ENCODE data around the gene MIER2. TPM values are rescaled to one million over a fixed set of nuclear protein-coding genes. Genes with fewer than 3 reads are reported as not detected.
A peak's percentile ranks its signal among the peaks of the same experiment; 100 is the strongest.

Gene MIER2
- polyA plus RNA-seq, 3 donors = 3.6 to 21.9 (median 6.9) TPM

DNA sequence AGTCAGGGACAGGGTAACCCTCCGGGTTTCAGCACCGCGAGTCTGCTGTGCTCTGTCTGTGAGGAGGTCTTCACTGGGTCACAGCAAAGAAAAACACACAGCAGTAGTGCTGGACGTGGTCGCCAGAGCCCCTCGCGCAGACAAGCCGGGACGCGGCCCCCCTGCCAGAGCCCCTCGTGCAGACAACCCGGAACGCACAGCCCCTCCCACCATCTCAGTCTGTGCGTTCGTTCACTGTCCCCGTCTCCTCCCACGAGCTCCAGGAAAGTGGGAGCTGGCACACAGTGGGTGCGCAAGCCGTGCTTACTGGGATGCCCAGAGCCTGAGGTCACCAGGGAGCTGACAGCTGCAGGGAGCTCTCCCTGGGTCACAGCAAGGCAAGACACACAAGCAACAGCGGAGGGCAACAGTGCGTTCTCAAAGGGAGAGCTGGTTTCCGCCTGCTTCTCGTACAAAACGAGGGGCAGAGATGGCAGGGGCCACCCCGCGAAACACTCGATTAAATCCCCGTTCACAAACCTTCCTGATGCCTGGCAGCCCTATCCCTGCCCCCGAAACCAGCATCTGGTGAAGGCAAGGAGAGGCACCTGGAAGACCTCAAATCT lies 50.2 kb downstream of the MIER2 start:
- 10% methylated on average over 26 of the region's 29 CpGs for WGBS (ENCODE audit: insufficient coverage)
- TF ChIP-seq, protein P1, sequence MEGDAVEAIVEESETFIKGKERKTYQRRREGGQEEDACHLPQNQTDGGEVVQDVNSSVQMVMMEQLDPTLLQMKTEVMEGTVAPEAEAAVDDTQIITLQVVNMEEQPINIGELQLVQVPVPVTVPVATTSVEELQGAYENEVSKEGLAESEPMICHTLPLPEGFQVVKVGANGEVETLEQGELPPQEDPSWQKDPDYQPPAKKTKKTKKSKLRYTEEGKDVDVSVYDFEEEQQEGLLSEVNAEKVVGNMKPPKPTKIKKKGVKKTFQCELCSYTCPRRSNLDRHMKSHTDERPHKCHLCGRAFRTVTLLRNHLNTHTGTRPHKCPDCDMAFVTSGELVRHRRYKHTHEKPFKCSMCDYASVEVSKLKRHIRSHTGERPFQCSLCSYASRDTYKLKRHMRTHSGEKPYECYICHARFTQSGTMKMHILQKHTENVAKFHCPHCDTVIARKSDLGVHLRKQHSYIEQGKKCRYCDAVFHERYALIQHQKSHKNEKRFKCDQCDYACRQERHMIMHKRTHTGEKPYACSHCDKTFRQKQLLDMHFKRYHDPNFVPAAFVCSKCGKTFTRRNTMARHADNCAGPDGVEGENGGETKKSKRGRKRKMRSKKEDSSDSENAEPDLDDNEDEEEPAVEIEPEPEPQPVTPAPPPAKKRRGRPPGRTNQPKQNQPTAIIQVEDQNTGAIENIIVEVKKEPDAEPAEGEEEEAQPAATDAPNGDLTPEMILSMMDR (IDR thresholded peaks at IDR 0.05) = no peak
- Histone ChIP-seq H3K27me3 (ENCODE audit: control insufficient read depth in 2 of 2, insufficient read depth in 2 of 2, low read length in 2 of 2) (peaks cover 20 to 51% of the 10 kb centered on the region in 2 donors), H3K9me3 (replicated peaks in 1 of 2; ENCODE audit: control insufficient read depth in 1 of 2, insufficient read depth in 1 of 2, low read length in 2 of 2) (peaks cover 8 to 14% of the 10 kb centered on the region in 2 donors), H3K4me2 (replicated peaks; ENCODE audit: extremely low read depth, low read length, poor library complexity, severe bottlenecking) (peak overlapping the region; percentile 22), H3K4me1 (ENCODE audit: control insufficient read depth in 1 of 2, insufficient read depth in 2 of 2, low read length in 2 of 2) (peaks cover 19 to 23% of the 10 kb centered on the region in 2 donors), H3K36me3 (replicated peaks in 1 of 2; ENCODE audit: control insufficient read depth in 1 of 2, insufficient read depth in 2 of 2, low read length in 2 of 2) (no peaks in the 10 kb centered on the region), H3K27ac (ENCODE audit: low read depth in 1 of 2, low read length in 2 of 2) (no peak overlapping the region), H2AFZ (ENCODE audit: insufficient read depth, low read depth, low read length, poor library complexity, severe bottlenecking) (no peak overlapping the region), H3K79me2 (ENCODE audit: insufficient read depth, low read length) (no peaks in the 10 kb centered on the region), H4K20me1 (ENCODE audit: insufficient read depth, low read length) (no peaks in the 10 kb centered on the region), H3K9ac (ENCODE audit: insufficient read depth, low read length, poor library complexity, severe bottlenecking) (no peak overlapping the region), H3K4me3 (replicated peaks in 1 of 3; ENCODE audit: low read depth in 2 of 3, low read length in 3 of 3) (no peak overlapping the region)
- H3K27me3 Mint-ChIP-seq (ENCODE audit: low read depth in 3 of 3) = peaks cover 46 to 57% (median 52%) of the 10 kb centered on the region in 3 donors
- DNase-seq = no peak
- H3K9me3 Mint-ChIP-seq = peaks cover 0 to 13% (median 5%) of the 10 kb centered on the region in 7 donors
- no peak overlapping the region for H3K27ac Mint-ChIP-seq
- peaks cover 19% of the 10 kb centered on the region for H3K4me1 Mint-ChIP-seq
- H3K4me3 Mint-ChIP-seq = peak overlapping the region in 1 of 2 donors; percentile 83
- intact Hi-C loops (cut with micrococcal nuclease) = no loop called here
- no peaks in the 10 kb centered on the region for H3K36me3 Mint-ChIP-seq

DNA sequence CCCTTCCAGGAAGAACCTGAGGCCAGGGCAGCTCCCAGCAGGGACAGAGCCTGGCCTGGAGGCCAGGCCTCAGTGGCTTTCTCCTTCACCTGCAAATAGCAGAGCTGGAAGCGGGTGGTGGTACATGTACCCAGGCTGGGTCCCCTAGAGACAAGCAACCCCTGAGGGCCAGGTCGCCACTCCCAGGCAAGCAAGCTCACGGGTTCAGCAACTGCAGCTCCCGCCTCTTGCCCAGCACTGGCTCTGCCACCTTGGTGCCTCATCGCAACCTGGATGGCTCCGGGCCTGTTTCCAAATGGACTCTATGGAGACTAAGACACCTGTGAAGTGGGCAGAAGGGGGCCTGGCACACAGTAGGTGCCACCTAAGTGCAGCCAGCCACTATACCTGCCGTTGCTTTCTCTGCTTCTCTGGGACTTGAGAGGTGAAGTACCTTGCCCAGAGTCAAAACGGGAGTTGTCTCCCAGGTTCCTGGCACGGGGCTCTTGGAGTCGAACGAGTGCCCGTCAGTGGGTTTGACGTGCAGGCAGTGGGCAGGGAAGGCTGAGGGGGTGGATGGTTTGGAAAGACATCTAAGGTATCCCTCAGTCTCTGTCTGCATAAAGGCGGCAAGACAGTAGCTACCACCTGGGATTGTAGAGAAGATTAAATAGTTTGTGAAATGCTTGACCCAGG lies 51.0 kb downstream of the MIER2 start:
- peaks cover 0 to 13% (median 5%) of the 10 kb centered on the region in 7 donors for H3K9me3 Mint-ChIP-seq
- intact Hi-C loops (cut with micrococcal nuclease) = no loop called here
- TF ChIP-seq, protein P1 (IDR thresholded peaks at IDR 0.05) = no peak
- H2AFZ ChIP-seq (ENCODE audit: insufficient read depth, low read depth, low read length, poor library complexity, severe bottlenecking) = no peak overlapping the region
- peaks cover 8 to 14% of the 10 kb centered on the region in 2 donors for H3K9me3 ChIP-seq (replicated peaks in 1 of 2; ENCODE audit: control insufficient read depth in 1 of 2, insufficient read depth in 1 of 2, low read length in 2 of 2)
- H3K27me3 ChIP-seq (ENCODE audit: control insufficient read depth in 2 of 2, insufficient read depth in 2 of 2, low read length in 2 of 2) = peaks cover 20 to 59% of the 10 kb centered on the region in 2 donors
- H3K36me3 ChIP-seq (replicated peaks in 1 of 2; ENCODE audit: control insufficient read depth in 1 of 2, insufficient read depth in 2 of 2, low read length in 2 of 2) = no peaks in the 10 kb centered on the region
- no peak overlapping the region for H3K27ac Mint-ChIP-seq
- WGBS (ENCODE audit: insufficient coverage) = 81% methylated on average over 14 of the region's 14 CpGs
- peak overlapping the region in 1 of 2 donors; percentile 73 for H3K4me3 Mint-ChIP-seq
- H3K4me1 ChIP-seq (ENCODE audit: control insufficient read depth in 1 of 2, insufficient read depth in 2 of 2, low read length in 2 of 2) = peaks cover 19 to 23% of the 10 kb centered on the region in 2 donors
- no peak overlapping the region for H3K27ac ChIP-seq (ENCODE audit: low read depth in 1 of 2, low read length in 2 of 2)
- H3K36me3 Mint-ChIP-seq = no peaks in the 10 kb centered on the region
- H3K79me2 ChIP-seq (ENCODE audit: insufficient read depth, low read length) = no peaks in the 10 kb centered on the region
- peaks cover 47 to 64% (median 59%) of the 10 kb centered on the region in 3 donors for H3K27me3 Mint-ChIP-seq (ENCODE audit: low read depth in 3 of 3)
- no peak overlapping the region for H3K4me2 ChIP-seq (replicated peaks; ENCODE audit: extremely low read depth, low read length, poor library complexity, severe bottlenecking)
- H3K4me3 ChIP-seq (replicated peaks in 1 of 3; ENCODE audit: low read depth in 2 of 3, low read length in 3 of 3) = no peak overlapping the region
- no peaks in the 10 kb centered on the region for H4K20me1 ChIP-seq (ENCODE audit: insufficient read depth, low read length)
- no peak for DNase-seq
- H3K4me1 Mint-ChIP-seq = peaks cover 19% of the 10 kb centered on the region
- no peak overlapping the region for H3K9ac ChIP-seq (ENCODE audit: insufficient read depth, low read length, poor library complexity, severe bottlenecking)

All from CD14-positive monocyte (primary cell).